Measurements from ENCODE around the gene OR2L5.

DNA sequence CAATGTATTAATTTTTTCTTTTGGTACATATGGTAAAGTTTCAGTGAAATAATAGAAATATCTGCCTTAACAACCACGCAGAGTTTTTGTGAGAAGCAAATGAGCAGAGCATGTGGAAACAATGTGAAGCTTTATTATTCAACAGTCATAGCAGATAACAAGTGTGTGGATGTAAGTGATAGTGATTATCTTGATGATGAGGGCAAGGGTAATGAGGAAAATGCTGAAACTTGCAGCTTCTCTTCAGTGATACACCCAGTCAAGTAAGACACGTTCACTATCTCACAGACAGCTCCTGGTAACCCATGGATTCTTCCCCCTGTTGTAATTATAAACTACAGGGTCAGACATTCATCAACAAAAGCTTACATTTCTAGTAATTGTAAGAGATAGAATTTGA, 14.6 kb upstream of the OR2L5 start:
- TF ChIP-seq, protein P1, sequence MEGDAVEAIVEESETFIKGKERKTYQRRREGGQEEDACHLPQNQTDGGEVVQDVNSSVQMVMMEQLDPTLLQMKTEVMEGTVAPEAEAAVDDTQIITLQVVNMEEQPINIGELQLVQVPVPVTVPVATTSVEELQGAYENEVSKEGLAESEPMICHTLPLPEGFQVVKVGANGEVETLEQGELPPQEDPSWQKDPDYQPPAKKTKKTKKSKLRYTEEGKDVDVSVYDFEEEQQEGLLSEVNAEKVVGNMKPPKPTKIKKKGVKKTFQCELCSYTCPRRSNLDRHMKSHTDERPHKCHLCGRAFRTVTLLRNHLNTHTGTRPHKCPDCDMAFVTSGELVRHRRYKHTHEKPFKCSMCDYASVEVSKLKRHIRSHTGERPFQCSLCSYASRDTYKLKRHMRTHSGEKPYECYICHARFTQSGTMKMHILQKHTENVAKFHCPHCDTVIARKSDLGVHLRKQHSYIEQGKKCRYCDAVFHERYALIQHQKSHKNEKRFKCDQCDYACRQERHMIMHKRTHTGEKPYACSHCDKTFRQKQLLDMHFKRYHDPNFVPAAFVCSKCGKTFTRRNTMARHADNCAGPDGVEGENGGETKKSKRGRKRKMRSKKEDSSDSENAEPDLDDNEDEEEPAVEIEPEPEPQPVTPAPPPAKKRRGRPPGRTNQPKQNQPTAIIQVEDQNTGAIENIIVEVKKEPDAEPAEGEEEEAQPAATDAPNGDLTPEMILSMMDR (IDR thresholded peaks at IDR 0.05) = no peak
- TF ChIP-seq POLR2A (IDR thresholded peaks at IDR 0.05) = no peak

Data from esophagus squamous epithelium (tissue), 4 donors.